ENCODE measurements around the gene MAGI3.

MAGI3 gene

GRCh38 chr1:113659035-113659434 is 268.7 kb downstream of the MAGI3 start:
- H3K4me3 ChIP-seq (replicated peaks; ENCODE audit: low read depth, low read length): no peak overlapping the region
- TF ChIP-seq CTCF (IDR thresholded peaks at IDR 0.05; ENCODE audit: low read depth, low read length, missing control alignments): no peak
- no peak for DNase-seq (ENCODE audit: extremely low read depth, low read depth)

- no peak overlapping the region for H3K4me3 ChIP-seq (replicated peaks; ENCODE audit: low read depth, low read length)
- TF ChIP-seq CTCF (IDR thresholded peaks at IDR 0.05; ENCODE audit: low read depth, low read length, missing control alignments): no peak
- DNase-seq (ENCODE audit: extremely low read depth, low read depth): no peak
Measured at GRCh38 chr1:113659556-113659955, 269.2 kb downstream of the MAGI3 start.

- no peak for TF ChIP-seq CTCF (IDR thresholded peaks at IDR 0.05; ENCODE audit: low read depth, low read length, missing control alignments)
- DNase-seq (ENCODE audit: extremely low read depth, low read depth): no peak
- no peak overlapping the region for H3K4me3 ChIP-seq (replicated peaks; ENCODE audit: low read depth, low read length)
Measured at GRCh38 chr1:113660088-113660487, 269.8 kb downstream of the MAGI3 start.

- no peak overlapping the region for H3K4me3 ChIP-seq (replicated peaks; ENCODE audit: low read depth, low read length)
- TF ChIP-seq CTCF (IDR thresholded peaks at IDR 0.05; ENCODE audit: low read depth, low read length, missing control alignments): no peak
- no peak for DNase-seq (ENCODE audit: extremely low read depth, low read depth)
Measured at GRCh38 chr1:113662101-113662500, 271.8 kb downstream of the MAGI3 start.

GRCh38 chr1:113663165-113663951 is 273.0 kb downstream of the MAGI3 start:
- TF ChIP-seq CTCF (IDR thresholded peaks at IDR 0.05; ENCODE audit: low read depth, low read length, missing control alignments): no peak
- DNase-seq (ENCODE audit: extremely low read depth, low read depth): no peak
- H3K4me3 ChIP-seq (replicated peaks; ENCODE audit: low read depth, low read length): no peak overlapping the region

- no peak overlapping the region for H3K4me3 ChIP-seq (replicated peaks; ENCODE audit: low read depth, low read length)
- DNase-seq (ENCODE audit: extremely low read depth, low read depth): no peak
- TF ChIP-seq CTCF (IDR thresholded peaks at IDR 0.05; ENCODE audit: low read depth, low read length, missing control alignments): no peak
Measured at GRCh38 chr1:113665071-113665470, 274.8 kb downstream of the MAGI3 start.

- no peak for TF ChIP-seq CTCF (IDR thresholded peaks at IDR 0.05; ENCODE audit: low read depth, low read length, missing control alignments)
- H3K4me3 ChIP-seq (replicated peaks; ENCODE audit: low read depth, low read length): no peak overlapping the region
- no peak for DNase-seq (ENCODE audit: extremely low read depth, low read depth)
Measured at GRCh38 chr1:113666126-113666525, 275.8 kb downstream of the MAGI3 start.
